HepG2 (cell line): Measurements from ENCODE around the gene MAML1. TPM values are rescaled to one million over a fixed set of nuclear protein-coding genes. Genes with fewer than 3 reads are reported as not detected.

Source experiments
- MAF1 ChIP-seq: sonication (generic); formaldehyde crosslinking; IDR thresholded peaks from 2 replicates; pipeline ENCODE4 v1.5.0; 2020; ENCODE audit warnings: missing genetic modification reagents, borderline replicate concordance
- MXD1 ChIP-seq: sonication (generic); formaldehyde crosslinking; IDR thresholded peaks from 2 replicates; pipeline ENCODE4 v1.4.0; 2020; ENCODE audit warnings: mild to moderate bottlenecking, missing genetic modification reagents
- MYC ChIP-seq: sonication (generic); formaldehyde crosslinking; IDR thresholded peaks from 2 replicates; pipeline ENCODE4 v1.9.0; 2021; ENCODE audit warnings: missing genetic modification reagents, borderline replicate concordance
- PPARG ChIP-seq: conservative IDR thresholded peaks from 2 replicates; pipeline ENCODE4 v1.6.1; 2016; ENCODE audit warnings: missing biosample characterization, missing genetic modification reagents
- PRMT3 ChIP-seq: sonication (generic); formaldehyde crosslinking; IDR thresholded peaks from 2 replicates; pipeline ENCODE4 v1.8.1; 2022; ENCODE audit warnings: low read depth, mild to moderate bottlenecking, moderate library complexity, missing genetic modification reagents, borderline replicate concordance
- SP2 ChIP-seq: sonication (generic); formaldehyde crosslinking; IDR thresholded peaks from 2 replicates; pipeline ENCODE4 v1.5.1; 2020; ENCODE audit warnings: mild to moderate bottlenecking, missing genetic modification reagents
- SP5 ChIP-seq: IDR thresholded peaks from 2 replicates; pipeline ENCODE4 v1.6.1; 2016; ENCODE audit warnings: low read depth, borderline replicate concordance
- THAP8 ChIP-seq: sonication (generic); formaldehyde crosslinking; IDR thresholded peaks from 2 replicates; pipeline ENCODE4 v1.5.1; 2020; ENCODE audit warnings: missing genetic modification reagents, mild to moderate bottlenecking, borderline replicate concordance
- TSC22D2 ChIP-seq: sonication (generic); formaldehyde crosslinking; IDR thresholded peaks from 2 replicates; pipeline ENCODE4 v1.5.1; 2020; ENCODE audit warnings: missing genetic modification reagents, mild to moderate bottlenecking, borderline replicate concordance
- ZFX ChIP-seq: sonication (generic); formaldehyde crosslinking; IDR thresholded peaks from 2 replicates; pipeline ENCODE4 v1.4.0; 2020; ENCODE audit warnings: mild to moderate bottlenecking, low read depth, missing genetic modification reagents, moderate library complexity
- ZNF326 ChIP-seq: sonication (generic); formaldehyde crosslinking; IDR thresholded peaks from 2 replicates; pipeline ENCODE4 v1.4.0; 2020; ENCODE audit warnings: missing genetic modification reagents, borderline replicate concordance
- ZNF556 ChIP-seq: sonication (generic); formaldehyde crosslinking; IDR thresholded peaks from 2 replicates; pipeline ENCODE4 v1.4.0; 2020; ENCODE audit warnings: mild to moderate bottlenecking, missing genetic modification reagents, borderline replicate concordance
- ZNF670 ChIP-seq: sonication (generic); formaldehyde crosslinking; IDR thresholded peaks from 2 replicates; pipeline ENCODE4 v1.8.0; 2022; ENCODE audit warnings: mild to moderate bottlenecking, missing genetic modification reagents, borderline replicate concordance
- ZNF777 ChIP-seq: sonication (generic); formaldehyde crosslinking; IDR thresholded peaks from 2 replicates; pipeline ENCODE4 v1.4.0; 2020; ENCODE audit warnings: missing genetic modification reagents
- ZNF850 ChIP-seq: sonication (generic); formaldehyde crosslinking; conservative IDR thresholded peaks from 2 replicates; pipeline ENCODE4 v1.9.0; 2021; ENCODE audit warnings: mild to moderate bottlenecking, missing genetic modification reagents
- polyA plus RNA-seq, 8 experiments: library from polyadenylated mRNA; depleted of rRNA in 3 of 8; stranded (reverse) in 7 of 8; unstranded in 1 of 8; fragments of >200 nt; fragmentation: Illumina TruSeq in 4 of 8; extraction: Trizol in 4 of 8; gene quantifications; 2 replicates each; pipeline versions ENCODE4 v1.2.1 to v1.2.3, GENCODE V29; 2011 to 2016; ENCODE audit warnings: low read depth in 4 of 8, missing spikeins in 1 of 8, mixed read lengths in 1 of 8; ENCODE audit not compliant: insufficient read depth in 1 of 8
- total RNA-seq, 5 experiments: library from RNA; depleted of rRNA; stranded (reverse); fragments of >200 nt; fragmentation: Illumina TruSeq; extraction: Trizol; gene quantifications; 2 replicates each; pipeline ENCODE4 v1.2.3, GENCODE V29; 2016; ENCODE audit warnings: low read depth in 1 of 5

MAML1 gene
- total and polyA plus RNA-seq, 2 of the 13 experiments (the other 11 are each of a cell fraction or from before 2014, with no cell fraction given): 10.0 to 10.8 TPM

- TF ChIP-seq ZNF670 (CRISPR knock-in tag) (peak; percentile 42; the same call in 1 of the 2 replicates), TSC22D2 (CRISPR knock-in tag) (no peak), PPARG (CRISPR knock-in tag) (0 out of 2 replicates have a peak, but pooled peaks have one; percentile 21), MAF1 (CRISPR knock-in tag) (0 out of 2 replicates have a peak, but pooled peaks have one; percentile 41), ZNF556 (CRISPR knock-in tag) (peak; percentile 40; the same call in 1 of the 2 replicates), ZNF777 (CRISPR knock-in tag) (peak; percentile 81), ZNF850 (no peak), ZFX (CRISPR knock-in tag) (peak; percentile 89), MXD1 (CRISPR knock-in tag) (peak; percentile 45; the same call in 1 of the 2 replicates), MYC (CRISPR knock-in tag) (peak; percentile 40; the same call in 1 of the 2 replicates), ZNF326 (CRISPR knock-in tag) (no peak), PRMT3 (CRISPR knock-in tag) (0 out of 2 replicates have a peak, but pooled peaks have one; percentile 9), SP5 (CRISPR knock-in tag) (peak; percentile 38; the same call in 1 of the 2 replicates), SP2 (peak; percentile 6; the same call in 1 of the 2 replicates), THAP8 (CRISPR knock-in tag) (0 out of 2 replicates have a peak, but pooled peaks have one; percentile 76)
Observed at GRCh38 chr5:179795863-179796833, 63.5 kb downstream of the MAML1 start (continued).
